PC-3 (cell line): Measurements from ENCODE around the gene ADD1.

Experiments
- CTCF ChIP-seq: fragments of 300-600 bp; sonication (generic); conservative IDR thresholded peaks from 2 replicates; pipeline ENCODE4 v1.5.1; 2017; ENCODE audit warnings: antibody characterized with exemption, low read depth, mild to moderate bottlenecking, low read length
- EZH2 ChIP-seq: fragments of 300-600 bp; sonication (generic); IDR thresholded peaks from one replicate; pipeline ENCODE4 v1.6.1; 2017; ENCODE audit warnings: antibody characterized with exemption, mild to moderate bottlenecking, low read length; ENCODE audit not compliant: unreplicated experiment

- TF ChIP-seq CTCF (no peak), EZH2 (no peak)
Observed at GRCh38 chr4:2804449-2804972, 39.1 kb upstream of the ADD1 start.
